ENCODE measurements around the gene CDH23.

The CDH23 gene

GRCh38 chr10:71720288-71720687 is 323.6 kb downstream of the CDH23 start:
- DNase-seq = no peak
- Histone ChIP-seq H3K27ac (ENCODE audit: low read length) (no peak overlapping the region), H3K4me3 (ENCODE audit: low read length) (no peak overlapping the region), H2AFZ (ENCODE audit: low read length) (no peak overlapping the region), H3K4me2 (ENCODE audit: low read depth, low read length) (no peak overlapping the region), H3K4me1 (ENCODE audit: low read length) (no peaks in the 10 kb centered on the region), H3K27me3 (replicated peaks; ENCODE audit: insufficient read depth, low read length) (no peaks in the 10 kb centered on the region), H3K9me2 (replicated peaks; ENCODE audit: insufficient read depth, low read length) (no peaks in the 10 kb centered on the region), H3K9ac (ENCODE audit: low read length) (no peak overlapping the region), H3K36me3 (replicated peaks; ENCODE audit: insufficient read depth, low read length) (no peaks in the 10 kb centered on the region), H3K9me3 (replicated peaks; ENCODE audit: insufficient read depth, low read length) (no peaks in the 10 kb centered on the region), H3K79me2 (ENCODE audit: low read length) (no peaks in the 10 kb centered on the region), H3F3A (ENCODE audit: insufficient read depth, low read length) (no peaks in the 10 kb centered on the region), H4K20me1 (ENCODE audit: insufficient read depth, low read length) (no peaks in the 10 kb centered on the region)
- no peak for TF ChIP-seq EZH2phosphoT487 (IDR thresholded peaks at IDR 0.05; ENCODE audit: low read length)
- TF ChIP-seq CTCF (IDR thresholded peaks at IDR 0.05; ENCODE audit: low read length) = no peak
- no peak for TF ChIP-seq EZH2 (optimal IDR thresholded peaks at IDR 0.05; ENCODE audit: low read depth, low read length)

GRCh38 chr10:71721313-71721712 is 324.6 kb downstream of the CDH23 start:
- no peak for DNase-seq
- Histone ChIP-seq H4K20me1 (ENCODE audit: insufficient read depth, low read length) (no peaks in the 10 kb centered on the region), H2AFZ (ENCODE audit: low read length) (no peak overlapping the region), H3F3A (ENCODE audit: insufficient read depth, low read length) (0 out of 2 replicates have a peak, but pooled peaks cover under 1% of the 10 kb centered on the region), H3K9me3 (replicated peaks; ENCODE audit: insufficient read depth, low read length) (no peaks in the 10 kb centered on the region), H3K4me2 (ENCODE audit: low read depth, low read length) (no peak overlapping the region), H3K36me3 (replicated peaks; ENCODE audit: insufficient read depth, low read length) (no peaks in the 10 kb centered on the region), H3K79me2 (ENCODE audit: low read length) (no peaks in the 10 kb centered on the region), H3K9me2 (replicated peaks; ENCODE audit: insufficient read depth, low read length) (no peaks in the 10 kb centered on the region), H3K4me1 (ENCODE audit: low read length) (peaks cover 1% of the 10 kb centered on the region), H3K4me3 (ENCODE audit: low read length) (no peak overlapping the region), H3K27ac (ENCODE audit: low read length) (no peak overlapping the region), H3K9ac (ENCODE audit: low read length) (no peak overlapping the region), H3K27me3 (replicated peaks; ENCODE audit: insufficient read depth, low read length) (no peaks in the 10 kb centered on the region)
- TF ChIP-seq CTCF (IDR thresholded peaks at IDR 0.05; ENCODE audit: low read length) = no peak
- TF ChIP-seq EZH2phosphoT487 (IDR thresholded peaks at IDR 0.05; ENCODE audit: low read length) = no peak
- TF ChIP-seq EZH2 (optimal IDR thresholded peaks at IDR 0.05; ENCODE audit: low read depth, low read length) = no peak

- no peak overlapping the region for H3K4me2 ChIP-seq (ENCODE audit: low read depth, low read length)
- no peak for DNase-seq
- no peak overlapping the region for H2AFZ ChIP-seq (ENCODE audit: low read length)
Observed at GRCh38 chr10:71722849-71723248, 326.1 kb downstream of the CDH23 start.

More at GRCh38 chr10:71722849-71723248, 326.1 kb downstream of the CDH23 start:
- TF ChIP-seq EZH2phosphoT487 (IDR thresholded peaks at IDR 0.05; ENCODE audit: low read length) = no peak
- TF ChIP-seq EZH2 (optimal IDR thresholded peaks at IDR 0.05; ENCODE audit: low read depth, low read length) = no peak
- no peak for TF ChIP-seq CTCF (IDR thresholded peaks at IDR 0.05; ENCODE audit: low read length)
- H3K36me3 ChIP-seq (replicated peaks; ENCODE audit: insufficient read depth, low read length) = no peaks in the 10 kb centered on the region
- no peak overlapping the region for H3K27ac ChIP-seq (ENCODE audit: low read length)
- no peaks in the 10 kb centered on the region for H3K79me2 ChIP-seq (ENCODE audit: low read length)
- no peak overlapping the region for H3K4me3 ChIP-seq (ENCODE audit: low read length)
- H3K9me3 ChIP-seq (replicated peaks; ENCODE audit: insufficient read depth, low read length) = no peaks in the 10 kb centered on the region
- H3K9me2 ChIP-seq (replicated peaks; ENCODE audit: insufficient read depth, low read length) = no peaks in the 10 kb centered on the region
- H3K4me1 ChIP-seq (ENCODE audit: low read length) = peaks cover 17% of the 10 kb centered on the region
- H3K27me3 ChIP-seq (replicated peaks; ENCODE audit: insufficient read depth, low read length) = no peaks in the 10 kb centered on the region
- no peaks in the 10 kb centered on the region for H4K20me1 ChIP-seq (ENCODE audit: insufficient read depth, low read length)
- H3F3A ChIP-seq (ENCODE audit: insufficient read depth, low read length) = peaks cover 16% of the 10 kb centered on the region
- H3K9ac ChIP-seq (ENCODE audit: low read length) = no peak overlapping the region

Measured in MM.1S (cell line).